GM12878 (cell line): Measurements from ENCODE around the gene ZXDC.

Experiments
- EP300 ChIP-seq, 2 experiments: fragments of 150-350 bp in 1 of 2; IDR thresholded peaks; 2 replicates each; pipeline ENCODE4 v1.6.1; 2011 to 2012; ENCODE audit warnings: low read depth in 2 of 2, low read length in 2 of 2, borderline replicate concordance in 1 of 2, improper control_type of control experiment in 1 of 2, inconsistent platforms in 1 of 2; ENCODE audit not compliant: control insufficient read depth in 1 of 2
- FOS ChIP-seq: IDR thresholded peaks from 3 replicates; pipeline ENCODE4 v1.6.1; 2011; ENCODE audit warnings: borderline replicate concordance; ENCODE audit not compliant: insufficient read length; ENCODE audit errors: extremely low read depth
- NFXL1 ChIP-seq: fragments of 450-650 bp; IDR thresholded peaks from 2 replicates; pipeline ENCODE4 v1.6.1; 2017; ENCODE audit warnings: antibody characterized with exemption, mild to moderate bottlenecking, borderline replicate concordance
- PML ChIP-seq: IDR thresholded peaks from 2 replicates; pipeline ENCODE4 v1.6.1; 2012; ENCODE audit warnings: low read length, inconsistent platforms
- POLR2A ChIP-seq: IDR thresholded peaks from 2 replicates; pipeline ENCODE4 v1.6.1; 2011; ENCODE audit warnings: low read depth, mild to moderate bottlenecking, low read length
- SPI1 ChIP-seq: IDR thresholded peaks from 2 replicates; pipeline ENCODE4 v1.6.1; 2011; ENCODE audit warnings: low read depth, mild to moderate bottlenecking, low read length, moderate library complexity, borderline replicate concordance; ENCODE audit not compliant: insufficient read depth
- YY1 ChIP-seq: IDR thresholded peaks from 2 replicates; pipeline ENCODE4 v1.6.1; 2011; ENCODE audit warnings: low read depth, mild to moderate bottlenecking, low read length
- TF ChIP-seq, protein P1 (sequence below), 3 experiments: IDR thresholded peaks in 2 of 3; conservative IDR thresholded peaks in 1 of 3; 2 replicates each; pipeline ENCODE4 v1.5.1; 2011; ENCODE audit warnings: low read depth in 3 of 3, low read length in 3 of 3, mild to moderate bottlenecking in 3 of 3, control low read depth in 2 of 3, moderate library complexity in 2 of 3, inconsistent platforms in 1 of 3, mixed read lengths in 1 of 3; ENCODE audit not compliant: control insufficient read depth in 2 of 3, insufficient read depth in 1 of 3; ENCODE audit errors: extremely low read depth in 1 of 3

DNA sequence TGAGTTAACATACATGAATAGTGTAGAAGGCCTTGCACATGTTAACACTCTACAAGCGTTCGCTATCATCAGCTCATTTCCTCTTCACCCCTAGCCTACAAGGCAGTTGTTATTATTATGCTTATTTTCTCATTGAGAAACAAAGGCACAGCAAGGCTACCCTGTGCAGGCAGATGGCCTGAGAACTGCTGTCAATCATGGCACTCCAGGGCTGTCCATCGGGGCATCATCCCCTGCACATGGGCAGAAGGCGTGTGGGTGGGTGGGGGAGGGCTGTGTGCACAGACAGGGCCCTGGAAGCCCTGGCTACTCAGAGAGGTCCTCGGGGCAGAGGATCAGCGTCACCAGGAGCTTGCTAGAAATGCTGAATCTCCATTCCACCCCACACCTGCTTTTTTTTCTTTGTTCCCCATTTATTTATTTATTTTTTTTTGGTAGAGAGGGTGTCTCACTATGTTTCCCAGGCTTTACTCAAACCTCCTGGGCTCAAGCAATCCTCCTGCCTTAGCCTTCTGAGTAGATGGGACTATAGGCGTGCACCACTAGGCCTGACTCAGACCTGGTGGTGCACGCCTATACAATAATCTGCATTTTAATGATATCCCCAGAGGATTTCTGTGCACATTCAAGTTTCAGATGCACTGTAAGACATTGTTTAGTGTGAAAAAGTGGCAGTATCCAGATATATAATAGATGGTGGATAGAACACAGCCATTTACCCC, 9.6 kb upstream of the ZXDC start:
- no peak for TF ChIP-seq YY1
- no peak for TF ChIP-seq SPI1
- TF ChIP-seq NFXL1: no peak
- no peak for TF ChIP-seq EP300 (IDR thresholded peaks at IDR 0.05; ENCODE audit: borderline replicate concordance in 1 of 2, control insufficient read depth in 1 of 2, low read depth in 2 of 2, low read length in 2 of 2)
- no peak for TF ChIP-seq FOS
- TF ChIP-seq POLR2A: no peak
- TF ChIP-seq, protein P1, sequence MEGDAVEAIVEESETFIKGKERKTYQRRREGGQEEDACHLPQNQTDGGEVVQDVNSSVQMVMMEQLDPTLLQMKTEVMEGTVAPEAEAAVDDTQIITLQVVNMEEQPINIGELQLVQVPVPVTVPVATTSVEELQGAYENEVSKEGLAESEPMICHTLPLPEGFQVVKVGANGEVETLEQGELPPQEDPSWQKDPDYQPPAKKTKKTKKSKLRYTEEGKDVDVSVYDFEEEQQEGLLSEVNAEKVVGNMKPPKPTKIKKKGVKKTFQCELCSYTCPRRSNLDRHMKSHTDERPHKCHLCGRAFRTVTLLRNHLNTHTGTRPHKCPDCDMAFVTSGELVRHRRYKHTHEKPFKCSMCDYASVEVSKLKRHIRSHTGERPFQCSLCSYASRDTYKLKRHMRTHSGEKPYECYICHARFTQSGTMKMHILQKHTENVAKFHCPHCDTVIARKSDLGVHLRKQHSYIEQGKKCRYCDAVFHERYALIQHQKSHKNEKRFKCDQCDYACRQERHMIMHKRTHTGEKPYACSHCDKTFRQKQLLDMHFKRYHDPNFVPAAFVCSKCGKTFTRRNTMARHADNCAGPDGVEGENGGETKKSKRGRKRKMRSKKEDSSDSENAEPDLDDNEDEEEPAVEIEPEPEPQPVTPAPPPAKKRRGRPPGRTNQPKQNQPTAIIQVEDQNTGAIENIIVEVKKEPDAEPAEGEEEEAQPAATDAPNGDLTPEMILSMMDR (IDR thresholded peaks at IDR 0.05 in 2 of 3, conservative IDR thresholded peaks at IDR 0.05 in 1 of 3; ENCODE audit: control insufficient read depth in 2 of 3, extremely low read depth in 1 of 3, insufficient read depth in 1 of 3, low read depth in 3 of 3, low read length in 3 of 3): no peak
- TF ChIP-seq PML: no peak
